ENCODE data around the gene CDK5R2. TPM values are rescaled to one million over a fixed set of nuclear protein-coding genes. Genes with fewer than 3 reads are reported as not detected.

CDK5R2 gene
- total RNA-seq, 1 donor from 2014 or later, result 1.9 TPM

DNA sequence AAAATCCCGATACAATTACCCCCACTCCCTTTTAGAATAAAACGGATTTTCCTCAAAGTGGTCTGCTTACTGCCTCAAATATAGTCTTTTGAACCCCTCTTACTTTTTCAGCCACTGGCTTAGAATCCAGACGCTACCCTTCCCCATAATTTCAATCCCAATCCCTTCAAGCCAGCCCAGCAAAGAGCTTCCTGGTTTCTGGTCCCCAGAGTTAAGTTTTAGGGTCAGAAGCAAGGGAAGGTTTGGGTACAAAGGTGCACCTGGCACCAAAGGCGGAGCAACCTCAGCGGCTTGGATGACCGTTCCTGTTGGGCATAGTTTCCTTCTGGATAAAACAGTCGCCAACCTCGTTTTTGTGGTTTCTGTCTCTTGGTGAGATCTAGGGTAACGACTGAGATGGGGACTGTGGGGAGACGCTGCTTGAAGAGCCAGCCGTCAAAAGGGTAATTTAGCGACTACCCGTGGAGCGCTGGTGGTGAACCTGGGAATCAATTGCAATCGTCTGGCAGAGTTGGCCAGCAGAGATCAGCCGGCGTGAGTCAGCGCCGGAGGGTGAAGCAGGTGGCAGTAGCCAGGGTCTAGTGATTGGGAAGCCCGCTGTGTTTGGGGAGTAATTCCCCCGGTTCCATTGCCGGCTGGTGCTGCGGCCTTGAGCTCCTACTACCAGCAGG, 23.9 kb downstream of the CDK5R2 start:
- Mint-ChIP-seq H3K4me3 (peak overlapping the region; percentile 6), H3K36me3 (ENCODE audit: low read depth) (no peaks in the 10 kb centered on the region), H3K4me1 (peaks cover 9% of the 10 kb centered on the region), H3K27me3 (ENCODE audit: low read depth) (peaks cover 94% of the 10 kb centered on the region), H3K9me3 (no peaks in the 10 kb centered on the region), H3K27ac (ENCODE audit: unreplicated experiment) (no peak overlapping the region)
- no peak for DNase-seq (ENCODE audit: low read depth, low spot score)
- TF ChIP-seq, protein P1, sequence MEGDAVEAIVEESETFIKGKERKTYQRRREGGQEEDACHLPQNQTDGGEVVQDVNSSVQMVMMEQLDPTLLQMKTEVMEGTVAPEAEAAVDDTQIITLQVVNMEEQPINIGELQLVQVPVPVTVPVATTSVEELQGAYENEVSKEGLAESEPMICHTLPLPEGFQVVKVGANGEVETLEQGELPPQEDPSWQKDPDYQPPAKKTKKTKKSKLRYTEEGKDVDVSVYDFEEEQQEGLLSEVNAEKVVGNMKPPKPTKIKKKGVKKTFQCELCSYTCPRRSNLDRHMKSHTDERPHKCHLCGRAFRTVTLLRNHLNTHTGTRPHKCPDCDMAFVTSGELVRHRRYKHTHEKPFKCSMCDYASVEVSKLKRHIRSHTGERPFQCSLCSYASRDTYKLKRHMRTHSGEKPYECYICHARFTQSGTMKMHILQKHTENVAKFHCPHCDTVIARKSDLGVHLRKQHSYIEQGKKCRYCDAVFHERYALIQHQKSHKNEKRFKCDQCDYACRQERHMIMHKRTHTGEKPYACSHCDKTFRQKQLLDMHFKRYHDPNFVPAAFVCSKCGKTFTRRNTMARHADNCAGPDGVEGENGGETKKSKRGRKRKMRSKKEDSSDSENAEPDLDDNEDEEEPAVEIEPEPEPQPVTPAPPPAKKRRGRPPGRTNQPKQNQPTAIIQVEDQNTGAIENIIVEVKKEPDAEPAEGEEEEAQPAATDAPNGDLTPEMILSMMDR (conservative IDR thresholded peaks at IDR 0.05), result no peak

DNA sequence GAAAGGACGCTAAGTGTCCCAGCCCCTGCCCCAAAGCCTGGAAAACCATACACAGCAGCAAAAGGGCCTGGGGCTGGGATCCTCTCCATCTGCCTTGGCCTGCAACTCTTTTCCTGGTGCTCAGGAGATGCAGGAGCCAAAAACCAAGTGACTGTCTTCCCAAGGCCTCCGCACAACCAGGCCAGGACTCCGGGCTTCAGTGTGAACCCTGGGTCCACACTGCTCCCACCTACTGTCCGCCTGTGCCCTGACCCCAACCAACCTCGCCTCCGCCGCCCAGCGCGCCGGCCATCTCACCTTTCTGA, 24.4 kb downstream of the CDK5R2 start:
- H3K4me1 Mint-ChIP-seq, result peaks cover 9% of the 10 kb centered on the region
- TF ChIP-seq, protein P1 (conservative IDR thresholded peaks at IDR 0.05), result no peak
- no peak overlapping the region for H3K27ac Mint-ChIP-seq (ENCODE audit: unreplicated experiment)
- H3K27me3 Mint-ChIP-seq (ENCODE audit: low read depth), result peaks cover 94% of the 10 kb centered on the region
- H3K36me3 Mint-ChIP-seq (ENCODE audit: low read depth), result no peaks in the 10 kb centered on the region
- DNase-seq (ENCODE audit: low read depth, low spot score), result no peak
- H3K4me3 Mint-ChIP-seq, result no peak overlapping the region
- no peaks in the 10 kb centered on the region for H3K9me3 Mint-ChIP-seq

GRCh38 chr2:218984239-218985020, 25.0 kb downstream of the CDK5R2 start:
- Mint-ChIP-seq H3K27me3 (ENCODE audit: low read depth) (peaks cover 94% of the 10 kb centered on the region), H3K36me3 (ENCODE audit: low read depth) (no peaks in the 10 kb centered on the region), H3K9me3 (no peaks in the 10 kb centered on the region), H3K4me1 (peaks cover 9% of the 10 kb centered on the region), H3K4me3 (peak overlapping the region; percentile 52), H3K27ac (ENCODE audit: unreplicated experiment) (no peak overlapping the region)
- TF ChIP-seq, protein P1 (conservative IDR thresholded peaks at IDR 0.05), result no peak
- DNase-seq (ENCODE audit: low read depth, low spot score), result no peak

DNA sequence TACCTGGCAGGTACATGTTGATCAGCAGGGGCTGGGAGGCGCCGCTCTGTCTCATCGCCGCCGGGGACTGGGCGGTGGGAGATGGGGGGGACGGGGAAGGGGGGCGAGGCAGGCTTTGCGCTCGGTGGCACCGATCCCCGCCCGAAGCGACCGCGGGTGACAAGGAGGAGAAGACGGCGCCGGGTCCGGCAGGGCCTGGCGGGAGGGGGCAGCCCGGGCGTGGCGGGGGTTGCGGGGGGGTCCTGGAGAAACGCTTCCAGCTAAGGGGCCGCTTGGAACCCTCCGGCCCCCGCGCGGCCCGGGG, 25.5 kb downstream of the CDK5R2 start, which contains the start of gene FEV:
FEV (minus strand) TSS at position 164 of the 304 bp plus-strand sequence; CDS start at position 55, 109 bp downstream.
- Mint-ChIP-seq H3K27ac (ENCODE audit: unreplicated experiment) (no peak within 1 kb of the TSS), H3K36me3 (ENCODE audit: low read depth) (no peaks in the 10 kb centered on the region), H3K27me3 (ENCODE audit: low read depth) (peaks cover 94% of the 10 kb centered on the region), H3K9me3 (no peaks in the 10 kb centered on the region), H3K4me3 (peak within 1 kb of the TSS; percentile 52), H3K4me1 (peaks cover 9% of the 10 kb centered on the region)
- DNase-seq (ENCODE audit: low read depth, low spot score), result no peak
- TF ChIP-seq, protein P1 (conservative IDR thresholded peaks at IDR 0.05), result no peak

- H3K9me3 Mint-ChIP-seq, result no peaks in the 10 kb centered on the region
Observed at GRCh38 chr2:218985325-218986091, 26.0 kb downstream of the CDK5R2 start.

More at GRCh38 chr2:218985325-218986091, 26.0 kb downstream of the CDK5R2 start:
- no peak overlapping the region for H3K27ac Mint-ChIP-seq (ENCODE audit: unreplicated experiment)
- H3K4me1 Mint-ChIP-seq, result peaks cover 9% of the 10 kb centered on the region
- no peak for DNase-seq (ENCODE audit: low read depth, low spot score)
- H3K27me3 Mint-ChIP-seq (ENCODE audit: low read depth), result peaks cover 94% of the 10 kb centered on the region
- H3K4me3 Mint-ChIP-seq, result no peak overlapping the region
- H3K36me3 Mint-ChIP-seq (ENCODE audit: low read depth), result no peaks in the 10 kb centered on the region
- TF ChIP-seq, protein P1 (conservative IDR thresholded peaks at IDR 0.05), result no peak

All from neural crest cell (in vitro differentiated cells).